Measurements from ENCODE around the gene FGF18. TPM values are rescaled to one million over a fixed set of nuclear protein-coding genes. Genes with fewer than 3 reads are reported as not detected.

FGF18 gene
- total and polyA plus RNA-seq, 2 experiments from 2014 or later = 0.56 to 0.86 TPM

DNA sequence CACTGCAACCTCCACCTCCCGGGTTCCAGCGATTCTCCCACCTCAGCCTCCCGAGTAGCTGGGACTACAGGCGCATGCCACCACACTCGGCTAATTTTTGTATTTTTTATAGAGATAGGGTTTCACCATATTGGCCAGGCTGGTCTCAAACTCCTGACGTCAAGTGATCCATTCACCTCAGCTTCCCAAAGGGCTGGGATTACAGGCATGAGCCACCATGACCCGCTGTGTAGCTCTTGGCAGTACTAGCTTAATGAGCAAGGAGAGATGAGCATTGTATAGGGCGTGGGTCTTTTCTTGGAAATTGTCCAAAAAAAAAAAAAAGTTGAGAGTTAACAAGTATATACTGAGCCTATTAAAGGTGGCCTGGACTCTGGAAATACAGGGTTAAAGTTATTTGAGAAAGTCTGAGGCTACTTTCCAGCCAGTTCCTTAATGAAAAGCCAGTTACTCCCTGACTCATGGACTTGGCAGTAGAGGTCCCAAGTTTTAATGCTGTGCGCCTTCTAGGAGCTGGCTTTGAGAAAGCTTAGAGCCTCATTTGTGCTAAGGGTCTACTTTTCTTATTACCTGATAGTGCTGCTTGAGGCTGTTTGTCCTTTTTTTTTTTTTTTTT is 4.2 kb upstream of the FGF18 start:
- no peak overlapping the region for H3K4me2 ChIP-seq
- H4K20me1 ChIP-seq (replicated peaks; ENCODE audit: insufficient read depth) = peaks cover 44% of the 10 kb centered on the region
- DNase-seq (ENCODE audit: low spot score) = peak; percentile 27
- H3K27ac ChIP-seq (ENCODE audit: low read depth) = peak overlapping the region; percentile 60
- H3K4me3 ChIP-seq = no peak overlapping the region
- Mint-ChIP-seq H3K4me3 (no peak overlapping the region; the same call in 2 of the 3 replicates), H3K4me1 (peaks cover 9% of the 10 kb centered on the region), H3K27me3 (ENCODE audit: insufficient read depth, low read depth, poor library complexity) (peaks cover 10% of the 10 kb centered on the region), H3K9me3 (no peaks in the 10 kb centered on the region), H3K27ac (0 out of 2 replicates have a peak overlapping the region, but pooled peaks have one; percentile 50), H3K36me3 (ENCODE audit: low read depth) (peaks cover 38% of the 10 kb centered on the region)
- H3K27me3 ChIP-seq (ENCODE audit: insufficient read depth) = peaks cover 15% of the 10 kb centered on the region
- H3K9me2 ChIP-seq (ENCODE audit: insufficient read depth) = no peaks in the 10 kb centered on the region
- TF ChIP-seq, protein P1, sequence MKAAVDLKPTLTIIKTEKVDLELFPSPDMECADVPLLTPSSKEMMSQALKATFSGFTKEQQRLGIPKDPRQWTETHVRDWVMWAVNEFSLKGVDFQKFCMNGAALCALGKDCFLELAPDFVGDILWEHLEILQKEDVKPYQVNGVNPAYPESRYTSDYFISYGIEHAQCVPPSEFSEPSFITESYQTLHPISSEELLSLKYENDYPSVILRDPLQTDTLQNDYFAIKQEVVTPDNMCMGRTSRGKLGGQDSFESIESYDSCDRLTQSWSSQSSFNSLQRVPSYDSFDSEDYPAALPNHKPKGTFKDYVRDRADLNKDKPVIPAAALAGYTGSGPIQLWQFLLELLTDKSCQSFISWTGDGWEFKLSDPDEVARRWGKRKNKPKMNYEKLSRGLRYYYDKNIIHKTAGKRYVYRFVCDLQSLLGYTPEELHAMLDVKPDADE (IDR thresholded peaks at IDR 0.05) = no peak
- TF ChIP-seq JUNB (IDR thresholded peaks at IDR 0.05; ENCODE audit: unreplicated experiment) (no peak), NANOG (IDR thresholded peaks at IDR 0.05; ENCODE audit: borderline replicate concordance) (no peak), EZH2 (IDR thresholded peaks at IDR 0.05; ENCODE audit: low read depth, unreplicated experiment) (no peak), POLR2AphosphoS5 (IDR thresholded peaks at IDR 0.05; ENCODE audit: low read depth) (no peak; the same call in 1 of the 2 replicates), ZNF331 (CRISPR knock-in tag; IDR thresholded peaks at IDR 0.05; ENCODE audit: low read depth) (no peak), EZH2phosphoT487 (IDR thresholded peaks at IDR 0.05; ENCODE audit: unreplicated experiment) (no peak), CREB1 (CRISPR knock-in tag; IDR thresholded peaks at IDR 0.05; ENCODE audit: low read depth) (no peak), STAT1 (IDR thresholded peaks at IDR 0.05; ENCODE audit: unreplicated experiment) (no peak), ZNF114 (CRISPR knock-in tag; IDR thresholded peaks at IDR 0.05) (no peak)
- TF ChIP-seq, protein P2, sequence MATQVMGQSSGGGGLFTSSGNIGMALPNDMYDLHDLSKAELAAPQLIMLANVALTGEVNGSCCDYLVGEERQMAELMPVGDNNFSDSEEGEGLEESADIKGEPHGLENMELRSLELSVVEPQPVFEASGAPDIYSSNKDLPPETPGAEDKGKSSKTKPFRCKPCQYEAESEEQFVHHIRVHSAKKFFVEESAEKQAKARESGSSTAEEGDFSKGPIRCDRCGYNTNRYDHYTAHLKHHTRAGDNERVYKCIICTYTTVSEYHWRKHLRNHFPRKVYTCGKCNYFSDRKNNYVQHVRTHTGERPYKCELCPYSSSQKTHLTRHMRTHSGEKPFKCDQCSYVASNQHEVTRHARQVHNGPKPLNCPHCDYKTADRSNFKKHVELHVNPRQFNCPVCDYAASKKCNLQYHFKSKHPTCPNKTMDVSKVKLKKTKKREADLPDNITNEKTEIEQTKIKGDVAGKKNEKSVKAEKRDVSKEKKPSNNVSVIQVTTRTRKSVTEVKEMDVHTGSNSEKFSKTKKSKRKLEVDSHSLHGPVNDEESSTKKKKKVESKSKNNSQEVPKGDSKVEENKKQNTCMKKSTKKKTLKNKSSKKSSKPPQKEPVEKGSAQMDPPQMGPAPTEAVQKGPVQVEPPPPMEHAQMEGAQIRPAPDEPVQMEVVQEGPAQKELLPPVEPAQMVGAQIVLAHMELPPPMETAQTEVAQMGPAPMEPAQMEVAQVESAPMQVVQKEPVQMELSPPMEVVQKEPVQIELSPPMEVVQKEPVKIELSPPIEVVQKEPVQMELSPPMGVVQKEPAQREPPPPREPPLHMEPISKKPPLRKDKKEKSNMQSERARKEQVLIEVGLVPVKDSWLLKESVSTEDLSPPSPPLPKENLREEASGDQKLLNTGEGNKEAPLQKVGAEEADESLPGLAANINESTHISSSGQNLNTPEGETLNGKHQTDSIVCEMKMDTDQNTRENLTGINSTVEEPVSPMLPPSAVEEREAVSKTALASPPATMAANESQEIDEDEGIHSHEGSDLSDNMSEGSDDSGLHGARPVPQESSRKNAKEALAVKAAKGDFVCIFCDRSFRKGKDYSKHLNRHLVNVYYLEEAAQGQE (IDR thresholded peaks at IDR 0.05; ENCODE audit: unreplicated experiment) = no peak
- TF ChIP-seq, protein P3, sequence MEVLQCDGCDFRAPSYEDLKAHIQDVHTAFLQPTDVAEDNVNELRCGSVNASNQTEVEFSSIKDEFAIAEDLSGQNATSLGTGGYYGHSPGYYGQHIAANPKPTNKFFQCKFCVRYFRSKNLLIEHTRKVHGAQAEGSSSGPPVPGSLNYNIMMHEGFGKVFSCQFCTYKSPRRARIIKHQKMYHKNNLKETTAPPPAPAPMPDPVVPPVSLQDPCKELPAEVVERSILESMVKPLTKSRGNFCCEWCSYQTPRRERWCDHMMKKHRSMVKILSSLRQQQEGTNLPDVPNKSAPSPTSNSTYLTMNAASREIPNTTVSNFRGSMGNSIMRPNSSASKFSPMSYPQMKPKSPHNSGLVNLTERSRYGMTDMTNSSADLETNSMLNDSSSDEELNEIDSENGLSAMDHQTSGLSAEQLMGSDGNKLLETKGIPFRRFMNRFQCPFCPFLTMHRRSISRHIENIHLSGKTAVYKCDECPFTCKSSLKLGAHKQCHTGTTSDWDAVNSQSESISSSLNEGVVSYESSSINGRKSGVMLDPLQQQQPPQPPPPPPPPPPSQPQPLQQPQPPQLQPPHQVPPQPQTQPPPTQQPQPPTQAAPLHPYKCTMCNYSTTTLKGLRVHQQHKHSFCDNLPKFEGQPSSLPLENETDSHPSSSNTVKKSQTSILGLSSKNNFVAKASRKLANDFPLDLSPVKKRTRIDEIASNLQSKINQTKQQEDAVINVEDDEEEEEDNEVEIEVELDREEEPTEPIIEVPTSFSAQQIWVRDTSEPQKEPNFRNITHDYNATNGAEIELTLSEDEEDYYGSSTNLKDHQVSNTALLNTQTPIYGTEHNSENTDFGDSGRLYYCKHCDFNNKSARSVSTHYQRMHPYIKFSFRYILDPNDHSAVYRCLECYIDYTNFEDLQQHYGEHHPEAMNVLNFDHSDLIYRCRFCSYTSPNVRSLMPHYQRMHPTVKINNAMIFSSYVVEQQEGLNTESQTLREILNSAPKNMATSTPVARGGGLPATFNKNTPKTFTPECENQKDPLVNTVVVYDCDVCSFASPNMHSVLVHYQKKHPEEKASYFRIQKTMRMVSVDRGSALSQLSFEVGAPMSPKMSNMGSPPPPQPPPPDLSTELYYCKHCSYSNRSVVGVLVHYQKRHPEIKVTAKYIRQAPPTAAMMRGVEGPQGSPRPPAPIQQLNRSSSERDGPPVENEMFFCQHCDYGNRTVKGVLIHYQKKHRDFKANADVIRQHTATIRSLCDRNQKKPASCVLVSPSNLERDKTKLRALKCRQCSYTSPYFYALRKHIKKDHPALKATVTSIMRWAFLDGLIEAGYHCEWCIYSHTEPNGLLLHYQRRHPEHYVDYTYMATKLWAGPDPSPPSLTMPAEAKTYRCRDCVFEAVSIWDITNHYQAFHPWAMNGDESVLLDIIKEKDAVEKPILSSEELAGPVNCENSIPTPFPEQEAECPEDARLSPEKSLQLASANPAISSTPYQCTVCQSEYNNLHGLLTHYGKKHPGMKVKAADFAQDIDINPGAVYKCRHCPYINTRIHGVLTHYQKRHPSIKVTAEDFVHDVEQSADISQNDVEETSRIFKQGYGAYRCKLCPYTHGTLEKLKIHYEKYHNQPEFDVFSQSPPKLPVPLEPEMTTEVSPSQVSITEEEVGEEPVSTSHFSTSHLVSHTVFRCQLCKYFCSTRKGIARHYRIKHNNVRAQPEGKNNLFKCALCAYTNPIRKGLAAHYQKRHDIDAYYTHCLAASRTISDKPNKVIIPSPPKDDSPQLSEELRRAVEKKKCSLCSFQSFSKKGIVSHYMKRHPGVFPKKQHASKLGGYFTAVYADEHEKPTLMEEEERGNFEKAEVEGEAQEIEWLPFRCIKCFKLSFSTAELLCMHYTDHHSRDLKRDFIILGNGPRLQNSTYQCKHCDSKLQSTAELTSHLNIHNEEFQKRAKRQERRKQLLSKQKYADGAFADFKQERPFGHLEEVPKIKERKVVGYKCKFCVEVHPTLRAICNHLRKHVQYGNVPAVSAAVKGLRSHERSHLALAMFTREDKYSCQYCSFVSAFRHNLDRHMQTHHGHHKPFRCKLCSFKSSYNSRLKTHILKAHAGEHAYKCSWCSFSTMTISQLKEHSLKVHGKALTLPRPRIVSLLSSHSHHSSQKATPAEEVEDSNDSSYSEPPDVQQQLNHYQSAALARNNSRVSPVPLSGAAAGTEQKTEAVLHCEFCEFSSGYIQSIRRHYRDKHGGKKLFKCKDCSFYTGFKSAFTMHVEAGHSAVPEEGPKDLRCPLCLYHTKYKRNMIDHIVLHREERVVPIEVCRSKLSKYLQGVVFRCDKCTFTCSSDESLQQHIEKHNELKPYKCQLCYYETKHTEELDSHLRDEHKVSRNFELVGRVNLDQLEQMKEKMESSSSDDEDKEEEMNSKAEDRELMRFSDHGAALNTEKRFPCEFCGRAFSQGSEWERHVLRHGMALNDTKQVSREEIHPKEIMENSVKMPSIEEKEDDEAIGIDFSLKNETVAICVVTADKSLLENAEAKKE (CRISPR knock-in tag; IDR thresholded peaks at IDR 0.05) = no peak
- TF ChIP-seq, protein P4, sequence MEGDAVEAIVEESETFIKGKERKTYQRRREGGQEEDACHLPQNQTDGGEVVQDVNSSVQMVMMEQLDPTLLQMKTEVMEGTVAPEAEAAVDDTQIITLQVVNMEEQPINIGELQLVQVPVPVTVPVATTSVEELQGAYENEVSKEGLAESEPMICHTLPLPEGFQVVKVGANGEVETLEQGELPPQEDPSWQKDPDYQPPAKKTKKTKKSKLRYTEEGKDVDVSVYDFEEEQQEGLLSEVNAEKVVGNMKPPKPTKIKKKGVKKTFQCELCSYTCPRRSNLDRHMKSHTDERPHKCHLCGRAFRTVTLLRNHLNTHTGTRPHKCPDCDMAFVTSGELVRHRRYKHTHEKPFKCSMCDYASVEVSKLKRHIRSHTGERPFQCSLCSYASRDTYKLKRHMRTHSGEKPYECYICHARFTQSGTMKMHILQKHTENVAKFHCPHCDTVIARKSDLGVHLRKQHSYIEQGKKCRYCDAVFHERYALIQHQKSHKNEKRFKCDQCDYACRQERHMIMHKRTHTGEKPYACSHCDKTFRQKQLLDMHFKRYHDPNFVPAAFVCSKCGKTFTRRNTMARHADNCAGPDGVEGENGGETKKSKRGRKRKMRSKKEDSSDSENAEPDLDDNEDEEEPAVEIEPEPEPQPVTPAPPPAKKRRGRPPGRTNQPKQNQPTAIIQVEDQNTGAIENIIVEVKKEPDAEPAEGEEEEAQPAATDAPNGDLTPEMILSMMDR (conservative IDR thresholded peaks at IDR 0.05; ENCODE audit: low read depth in 2 of 2) = no peak
- peaks cover 8% of the 10 kb centered on the region for H3K4me1 ChIP-seq (ENCODE audit: insufficient read depth)
- H3K36me3 ChIP-seq (ENCODE audit: insufficient read depth) = peaks cover 17% of the 10 kb centered on the region
- H2AFZ ChIP-seq = no peak overlapping the region
- H3F3A ChIP-seq (replicated peaks; ENCODE audit: low read depth) = peaks cover 62% of the 10 kb centered on the region
- H3K79me2 ChIP-seq (replicated peaks; ENCODE audit: insufficient read depth) = peaks cover 18% of the 10 kb centered on the region
- peak; percentile 1; the same call in 2 of the 3 replicates for ATAC-seq
